MM.1S (cell line): Measurements from ENCODE around the gene HOXB7.
A peak's percentile ranks its signal among the peaks of the same experiment; 100 is the strongest.

Experiments used
- DNase-seq: peaks from one replicate; pipeline ENCODE4 v3.0.0-alpha.2; 2015
- H2AFZ ChIP-seq: fragments of 300-600 bp; sonication (generic); 2 replicates; pipeline ENCODE4 v1.6.0; 2016; ENCODE audit warnings: antibody characterized with exemption, low read length
- H3F3A ChIP-seq: fragments of 300-600 bp; sonication (generic); 2 replicates; pipeline ENCODE4 v1.6.1; 2016; ENCODE audit warnings: mild to moderate bottlenecking, antibody characterized with exemption, low read length, moderate library complexity, mixed read lengths; ENCODE audit not compliant: insufficient read depth
- H3K27ac ChIP-seq: fragments of 300-600 bp; sonication (generic); 2 replicates; pipeline ENCODE4 v1.5.1; 2016; ENCODE audit warnings: mild to moderate bottlenecking, low read length
- H3K27me3 ChIP-seq: fragments of 300-600 bp; sonication (generic); replicated peaks from 2 replicates; pipeline ENCODE4 v1.6.0; 2016; ENCODE audit warnings: low read length; ENCODE audit not compliant: insufficient read depth
- H3K36me3 ChIP-seq: fragments of 300-600 bp; sonication (generic); replicated peaks from 2 replicates; pipeline ENCODE4 v1.6.1; 2016; ENCODE audit warnings: mild to moderate bottlenecking, low read length, mixed read lengths; ENCODE audit not compliant: insufficient read depth
- H3K4me1 ChIP-seq: fragments of 300-600 bp; sonication (generic); 2 replicates; pipeline ENCODE4 v1.6.1; 2016; ENCODE audit warnings: low read length, mixed read lengths
- H3K4me2 ChIP-seq: fragments of 300-600 bp; sonication (generic); 2 replicates; pipeline ENCODE4 v1.6.0; 2016; ENCODE audit warnings: low read depth, low read length
- H3K4me3 ChIP-seq: fragments of 300-600 bp; sonication (generic); 2 replicates; pipeline ENCODE4 v1.5.1; 2016; ENCODE audit warnings: low read length, mixed read lengths
- H3K79me2 ChIP-seq: fragments of 300-600 bp; sonication (generic); 2 replicates; pipeline ENCODE4 v1.6.1; 2016; ENCODE audit warnings: mixed run types, low read length, mixed read lengths
- H3K9ac ChIP-seq: fragments of 300-600 bp; sonication (generic); 2 replicates; pipeline ENCODE4 v1.6.1; 2016; ENCODE audit warnings: low read length, mixed read lengths
- H3K9me2 ChIP-seq: fragments of 300-600 bp; sonication (generic); replicated peaks from 2 replicates; pipeline ENCODE4 v1.6.1; 2016; ENCODE audit warnings: mild to moderate bottlenecking, low read length, mixed read lengths; ENCODE audit not compliant: insufficient read depth
- H3K9me3 ChIP-seq: fragments of 300-600 bp; sonication (generic); replicated peaks from 2 replicates; pipeline ENCODE4 v1.6.1; 2016; ENCODE audit warnings: mild to moderate bottlenecking, low read length, mixed read lengths; ENCODE audit not compliant: insufficient read depth
- H4K20me1 ChIP-seq: fragments of 300-600 bp; sonication (generic); 2 replicates; pipeline ENCODE4 v1.6.1; 2016; ENCODE audit warnings: mild to moderate bottlenecking, low read length, moderate library complexity, mixed read lengths; ENCODE audit not compliant: insufficient read depth
- CTCF ChIP-seq: fragments of 300-600 bp; sonication (generic); IDR thresholded peaks from 2 replicates; pipeline ENCODE4 v1.5.1; 2016; ENCODE audit warnings: antibody characterized with exemption, low read length, mixed read lengths
- EZH2 ChIP-seq: fragments of 300-600 bp; sonication (generic); optimal IDR thresholded peaks from 2 replicates; pipeline ENCODE3; 2017; ENCODE audit warnings: low read depth, mild to moderate bottlenecking, antibody characterized with exemption, low read length, mixed read lengths
- EZH2phosphoT487 ChIP-seq: fragments of 300-600 bp; sonication (generic); IDR thresholded peaks from 2 replicates; pipeline ENCODE4 v1.6.1; 2018; ENCODE audit warnings: antibody characterized with exemption, low read length

Gene HOXB7

GRCh38 chr17:48610282-48611211 lies at the start of gene HOXB7:
Gene HOXB7, minus strand, starts transcription at chr17:48611017. Its CDS starts 99 bp downstream, at chr17:48610918.
- H3K79me2 ChIP-seq: no peaks in the 10 kb centered on the region
- H3K4me2 ChIP-seq: peak within 1 kb of the TSS; percentile 99
- TF ChIP-seq EZH2 (no peak), CTCF (no peak), EZH2phosphoT487 (no peak)
- no peaks in the 10 kb centered on the region for H3K9me2 ChIP-seq
- peak within 1 kb of the TSS; percentile 87 for H3K4me3 ChIP-seq
- peaks cover 4% of the 10 kb centered on the region for H3F3A ChIP-seq
- H3K9me3 ChIP-seq: no peaks in the 10 kb centered on the region
- H4K20me1 ChIP-seq: no peaks in the 10 kb centered on the region
- H2AFZ ChIP-seq: peak within 1 kb of the TSS; percentile 98
- peaks cover 8% of the 10 kb centered on the region; the same call in 1 of the 2 replicates for H3K4me1 ChIP-seq
- DNase-seq: peak; percentile 57
- no peak within 1 kb of the TSS for H3K27ac ChIP-seq
- peak within 1 kb of the TSS; percentile 71 for H3K9ac ChIP-seq
- H3K36me3 ChIP-seq: no peaks in the 10 kb centered on the region
- H3K27me3 ChIP-seq: peaks cover 20% of the 10 kb centered on the region

GRCh38 chr17:48655913-48656312 lies 45.1 kb upstream of the HOXB7 start:
- H3K9me3 ChIP-seq: no peaks in the 10 kb centered on the region
- no peaks in the 10 kb centered on the region for H3F3A ChIP-seq
- no peaks in the 10 kb centered on the region for H3K36me3 ChIP-seq
- TF ChIP-seq EZH2 (no peak), EZH2phosphoT487 (no peak), CTCF (no peak)
- no peaks in the 10 kb centered on the region for H3K79me2 ChIP-seq
- H3K27ac ChIP-seq: no peak overlapping the region
- no peak for DNase-seq
- no peak overlapping the region for H3K4me3 ChIP-seq
- no peak overlapping the region for H2AFZ ChIP-seq
- no peaks in the 10 kb centered on the region for H3K27me3 ChIP-seq
- no peaks in the 10 kb centered on the region for H4K20me1 ChIP-seq
- peaks cover 7% of the 10 kb centered on the region; the same call in 1 of the 2 replicates for H3K4me1 ChIP-seq
- H3K4me2 ChIP-seq: no peak overlapping the region
- H3K9ac ChIP-seq: no peak overlapping the region
- H3K9me2 ChIP-seq: no peaks in the 10 kb centered on the region

GRCh38 chr17:48649741-48650140 lies 38.9 kb upstream of the HOXB7 start:
- 0 out of 2 replicates have a peak, but pooled peaks cover 3% of the 10 kb centered on the region for H3F3A ChIP-seq
- H3K9ac ChIP-seq: no peak overlapping the region
- H3K36me3 ChIP-seq: no peaks in the 10 kb centered on the region
- H3K27ac ChIP-seq: no peak overlapping the region
- H3K4me3 ChIP-seq: no peak overlapping the region
- no peaks in the 10 kb centered on the region for H3K27me3 ChIP-seq
- H3K79me2 ChIP-seq: no peaks in the 10 kb centered on the region
- H3K9me2 ChIP-seq: no peaks in the 10 kb centered on the region
- no peak for DNase-seq
- TF ChIP-seq EZH2phosphoT487: no peak
- no peak for TF ChIP-seq EZH2
- TF ChIP-seq CTCF: no peak
- no peak overlapping the region for H2AFZ ChIP-seq
- H4K20me1 ChIP-seq: no peaks in the 10 kb centered on the region
- H3K4me2 ChIP-seq: no peak overlapping the region
- peaks cover 7% of the 10 kb centered on the region; the same call in 1 of the 2 replicates for H3K4me1 ChIP-seq
- no peaks in the 10 kb centered on the region for H3K9me3 ChIP-seq
